KMS-11 (cell line): ENCODE results near the gene PRR20G.
"Not testable (repeated sequence)": the region's sequence is repeated elsewhere in the genome, so short reads cannot be mapped to it uniquely, and the experiment has no call there.

Source experiments
- H2AFZ ChIP-seq: fragments of 200-600 bp; sonication (generic); 2 replicates; pipeline ENCODE4 v1.6.1; 2016; ENCODE audit warnings: antibody characterized with exemption, mixed run types, low read depth
- H3K27ac ChIP-seq: fragments of 200-600 bp; sonication (generic); 2 replicates; pipeline ENCODE4 v1.6.1; 2016; ENCODE audit warnings: mild to moderate bottlenecking, mixed run types
- H3K27me3 ChIP-seq: fragments of 200-600 bp; sonication (generic); 2 replicates; pipeline ENCODE4 v1.6.1; 2017; ENCODE audit warnings: mild to moderate bottlenecking, low read depth, mixed run types, moderate library complexity; ENCODE audit not compliant: insufficient read depth
- H3K36me3 ChIP-seq: fragments of 200-600 bp; sonication (generic); 2 replicates; pipeline ENCODE4 v1.6.1; 2017; ENCODE audit warnings: mild to moderate bottlenecking, mixed run types; ENCODE audit not compliant: insufficient read depth
- H3K4me1 ChIP-seq: fragments of 200-600 bp; sonication (generic); 2 replicates; pipeline ENCODE4 v1.6.1; 2016; ENCODE audit warnings: mild to moderate bottlenecking, low read depth, mixed run types; ENCODE audit not compliant: poor library complexity, severe bottlenecking
- H3K4me2 ChIP-seq: fragments of 200-600 bp; sonication (generic); 2 replicates; pipeline ENCODE4 v1.7.0; 2016; ENCODE audit warnings: mild to moderate bottlenecking, mixed run types
- H3K4me3 ChIP-seq: fragments of 200-600 bp; sonication (generic); IDR thresholded peaks from 2 replicates; pipeline ENCODE4 v1.6.1; 2017; ENCODE audit warnings: low read depth, low read length, mixed read lengths; ENCODE audit not compliant: insufficient read depth
- H3K79me2 ChIP-seq: fragments of 200-600 bp; sonication (generic); 2 replicates; pipeline ENCODE4 v1.6.1; 2016; ENCODE audit warnings: low read depth, mixed run types; ENCODE audit not compliant: insufficient read depth
- H3K9ac ChIP-seq: fragments of 200-600 bp; sonication (generic); 2 replicates; pipeline ENCODE4 v1.6.1; 2016; ENCODE audit warnings: mild to moderate bottlenecking, mixed run types
- H4K20me1 ChIP-seq: fragments of 200-600 bp; sonication (generic); 2 replicates; pipeline ENCODE4 v1.6.1; 2016; ENCODE audit warnings: mild to moderate bottlenecking, mixed run types; ENCODE audit not compliant: insufficient read depth
- CTCF ChIP-seq: fragments of 200-600 bp; sonication (generic); conservative IDR thresholded peaks from 2 replicates; pipeline ENCODE4 v1.6.1; 2017; ENCODE audit warnings: low read depth, mild to moderate bottlenecking, antibody characterized with exemption, low read length, moderate library complexity, mixed read lengths

Gene PRR20G

GRCh38 chr3:127320529-127321121, 32.8 kb upstream of the PRR20G start:
- TF ChIP-seq CTCF = no peak
- Histone ChIP-seq H2AFZ (no peak overlapping the region), H3K27ac (no peak overlapping the region), H3K27me3 (no peaks in the 10 kb centered on the region), H3K4me3 (no peak overlapping the region), H3K4me1 (no peaks in the 10 kb centered on the region), H3K79me2 (no peaks in the 10 kb centered on the region), H3K36me3 (no peaks in the 10 kb centered on the region), H3K4me2 (no peak overlapping the region), H3K9ac (no peak overlapping the region), H4K20me1 (no peaks in the 10 kb centered on the region)

GRCh38 chr3:127316685-127317084, 28.8 kb upstream of the PRR20G start:
- H3K27ac ChIP-seq = no peak overlapping the region
- H3K4me1 ChIP-seq = no peaks in the 10 kb centered on the region
- H3K27me3 ChIP-seq = no peaks in the 10 kb centered on the region

GRCh38 chr3:127312818-127313217, 25.0 kb upstream of the PRR20G start:
- Histone ChIP-seq H3K9ac (no peak overlapping the region), H3K4me3 (no peak overlapping the region), H3K27me3 (no peaks in the 10 kb centered on the region), H4K20me1 (no peaks in the 10 kb centered on the region), H3K36me3 (no peaks in the 10 kb centered on the region), H2AFZ (no peak overlapping the region), H3K27ac (no peak overlapping the region), H3K79me2 (no peaks in the 10 kb centered on the region), H3K4me2 (no peak overlapping the region), H3K4me1 (no peaks in the 10 kb centered on the region)
- no peak for TF ChIP-seq CTCF

More at GRCh38 chr3:127316685-127317084, 28.8 kb upstream of the PRR20G start:
- Histone ChIP-seq H3K4me2 (no peak overlapping the region), H3K9ac (no peak overlapping the region), H3K79me2 (no peaks in the 10 kb centered on the region), H3K36me3 (no peaks in the 10 kb centered on the region), H2AFZ (no peak overlapping the region), H4K20me1 (no peaks in the 10 kb centered on the region), H3K4me3 (no peak overlapping the region)
- no peak for TF ChIP-seq CTCF

- not testable (repeated sequence) for H4K20me1 ChIP-seq, H3K36me3 ChIP-seq, H3K27ac ChIP-seq, H3K27me3 ChIP-seq, H3K4me3 ChIP-seq, H3K4me2 ChIP-seq, H2AFZ ChIP-seq, H3K4me1 ChIP-seq, H3K9ac ChIP-seq, H3K79me2 ChIP-seq
Observed at GRCh38 chr3:127308821-127309220, 21.0 kb upstream of the PRR20G start.

GRCh38 chr3:127307916-127308315, 20.1 kb upstream of the PRR20G start:
- Histone ChIP-seq H2AFZ (no peak overlapping the region), H3K4me2 (no peak overlapping the region), H3K4me1 (peaks cover 9% of the 10 kb centered on the region), H3K36me3 (no peaks in the 10 kb centered on the region), H4K20me1 (no peaks in the 10 kb centered on the region), H3K27me3 (no peaks in the 10 kb centered on the region), H3K9ac (no peak overlapping the region), H3K79me2 (no peaks in the 10 kb centered on the region), H3K4me3 (no peak overlapping the region), H3K27ac (no peak overlapping the region)
- no peak for TF ChIP-seq CTCF
